ENCODE data around the gene ZNF423.
"Not testable (repeated sequence)": the region's sequence is repeated elsewhere in the genome, so short reads cannot be mapped to it uniquely, and the experiment has no call there.

ZNF423 gene

DNA sequence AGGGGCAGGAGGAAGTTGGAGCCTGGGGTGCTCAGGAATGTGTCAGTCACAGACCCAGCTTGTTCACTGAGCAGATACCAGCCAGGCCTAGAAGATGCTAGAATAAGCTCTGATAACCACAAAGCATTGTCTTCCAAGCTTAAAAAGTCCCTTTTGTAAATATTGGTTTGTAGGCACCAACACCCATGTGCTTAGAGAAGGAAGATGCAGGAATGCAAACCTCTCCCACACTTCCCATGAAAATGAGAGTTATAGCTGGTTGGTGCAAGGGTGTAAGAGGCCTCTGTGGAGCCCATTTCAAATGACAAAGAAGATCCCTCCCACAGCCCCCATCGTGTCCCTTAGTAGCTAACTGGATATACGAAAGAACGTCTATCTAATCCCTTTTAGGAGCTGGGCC is 272.0 kb downstream of the ZNF423 start:
- no peak for DNase-seq (ENCODE audit: low read depth in 3 of 3)

GRCh38 chr16:49581630-49582298 is 274.1 kb downstream of the ZNF423 start:
- DNase-seq (ENCODE audit: low read depth in 3 of 3) = no peak

DNA sequence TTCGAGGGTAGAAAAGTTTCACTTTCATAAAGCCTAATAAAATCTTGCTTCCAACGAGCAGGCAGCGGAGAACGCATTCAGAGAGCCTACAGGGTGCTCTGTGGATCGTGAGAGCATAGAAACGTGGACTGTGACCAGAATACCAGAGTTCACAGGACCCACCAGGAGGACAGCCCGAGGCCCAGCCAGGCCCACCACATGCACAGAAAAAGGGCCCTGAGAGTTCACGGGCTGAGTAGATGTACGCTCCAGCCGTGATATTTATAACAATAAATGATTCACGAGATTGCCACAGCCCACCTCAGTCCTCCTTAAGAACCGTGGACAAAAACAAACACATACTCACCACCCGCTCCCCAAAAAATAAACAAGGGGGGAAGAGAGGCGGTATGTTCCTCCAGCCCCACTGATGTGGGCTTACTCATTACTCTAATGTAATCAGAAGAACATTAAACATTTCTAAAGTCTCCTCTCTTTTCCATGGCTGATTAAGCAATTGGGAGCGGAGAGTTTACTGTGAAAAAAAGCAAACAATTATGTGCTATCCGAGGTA is 275.1 kb downstream of the ZNF423 start:
- no peak for DNase-seq (ENCODE audit: low read depth in 3 of 3)

DNA sequence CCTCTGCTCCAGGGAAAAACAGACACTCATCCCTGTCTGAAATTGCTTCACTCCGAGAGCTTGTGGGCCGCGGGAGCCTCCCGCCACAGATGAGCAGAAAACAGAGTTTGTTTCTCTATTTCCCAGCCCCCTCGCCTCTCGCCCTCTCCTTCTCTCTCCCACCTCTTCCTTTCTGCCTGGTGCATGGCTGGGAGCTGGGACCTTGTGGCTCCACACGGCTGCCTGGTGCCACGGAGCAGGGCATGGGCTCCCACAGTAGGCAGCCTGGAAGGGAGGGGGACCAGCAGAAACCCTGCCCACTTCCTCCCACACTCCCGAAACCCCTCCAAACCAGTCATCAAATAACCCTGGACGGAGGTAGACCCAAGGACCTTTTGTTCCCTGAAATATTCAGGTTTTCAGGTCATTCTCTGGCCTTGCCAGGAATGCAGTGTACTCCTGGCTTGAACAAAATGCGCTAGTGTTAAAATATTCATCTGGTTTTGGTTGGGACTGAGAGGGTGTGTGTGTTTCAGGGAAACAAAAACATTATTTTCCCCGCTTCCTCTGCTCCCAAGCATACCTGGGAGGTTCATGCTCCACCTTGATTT is 277.4 kb downstream of the ZNF423 start:
- no peak for DNase-seq (ENCODE audit: low read depth in 3 of 3)

GRCh38 chr16:49578018-49578417 is 277.9 kb downstream of the ZNF423 start:
- no peak for DNase-seq (ENCODE audit: low read depth in 3 of 3)

GRCh38 chr16:49576941-49577340 is 279.0 kb downstream of the ZNF423 start:
- DNase-seq (ENCODE audit: low read depth in 3 of 3) = no peak

DNA sequence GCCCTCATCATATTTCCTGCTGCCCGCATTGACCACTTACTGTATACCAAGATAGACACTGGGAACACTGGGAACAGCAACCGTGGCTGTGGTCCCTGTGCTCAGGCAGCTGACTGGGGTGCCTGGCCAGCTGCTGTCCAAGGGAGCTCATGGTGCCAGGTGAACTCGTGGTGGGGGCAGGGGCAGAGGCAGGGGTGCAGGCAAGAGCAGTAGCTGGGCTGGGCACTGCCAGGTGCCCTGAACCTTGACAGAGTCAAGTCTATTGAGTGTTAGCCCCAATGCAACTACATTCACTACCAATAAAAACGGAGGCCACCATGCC is 279.8 kb downstream of the ZNF423 start:
- DNase-seq (ENCODE audit: low read depth in 3 of 3) = no peak

DNA sequence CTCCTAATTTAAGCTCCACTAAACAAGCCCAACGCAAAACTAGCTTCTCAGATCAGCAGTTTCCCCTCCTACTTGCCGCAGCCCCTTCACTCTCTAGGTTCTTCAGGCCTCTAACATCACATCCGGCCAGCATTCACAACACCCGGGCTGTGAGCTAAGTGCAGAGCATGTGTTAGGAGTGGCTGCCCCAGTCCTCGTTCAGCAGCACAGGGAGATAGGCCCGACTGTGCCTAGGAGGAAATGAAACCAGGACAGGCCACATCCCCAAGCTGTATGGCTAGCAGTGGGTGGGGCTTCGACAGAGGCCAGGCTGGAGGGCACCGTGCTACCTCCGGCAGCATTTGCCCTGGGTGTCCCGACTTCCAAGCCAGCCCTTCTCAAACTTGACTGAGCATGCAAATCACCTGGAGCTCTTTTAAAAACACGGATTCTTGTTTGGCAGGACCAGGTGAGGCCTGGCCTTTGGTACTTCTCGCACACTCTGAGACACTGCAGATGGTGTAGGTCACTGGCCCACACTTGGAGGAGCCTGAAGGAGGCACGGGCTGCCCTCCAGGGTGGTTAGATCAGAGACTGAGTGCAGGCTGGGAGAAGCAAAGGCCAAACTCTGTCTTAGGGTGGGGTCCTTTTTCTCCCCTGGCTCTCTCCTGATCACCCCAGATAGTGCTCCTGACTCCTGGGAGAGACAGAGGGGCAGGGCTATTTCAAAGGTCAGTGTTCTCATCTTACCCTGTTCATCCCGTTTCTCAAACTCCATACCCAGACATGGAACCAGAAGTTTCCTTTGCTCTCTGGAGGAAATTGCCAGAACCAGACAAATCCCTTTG is 280.4 kb downstream of the ZNF423 start:
- DNase-seq (ENCODE audit: low read depth in 3 of 3) = no peak

- no peak for DNase-seq (ENCODE audit: low read depth in 3 of 3)
Observed at GRCh38 chr16:49574826-49575225, 281.1 kb downstream of the ZNF423 start.

GRCh38 chr16:49567950-49568349 is 288.0 kb downstream of the ZNF423 start:
- no peak for DNase-seq (ENCODE audit: low read depth in 3 of 3)

GRCh38 chr16:49566432-49566831 is 289.5 kb downstream of the ZNF423 start:
- no peak for DNase-seq (ENCODE audit: low read depth in 3 of 3)

- DNase-seq (ENCODE audit: low read depth in 3 of 3) = no peak
Observed at GRCh38 chr16:49564496-49565229, 291.2 kb downstream of the ZNF423 start.

- DNase-seq (ENCODE audit: low read depth in 3 of 3) = no peak
Observed at GRCh38 chr16:49563666-49564065, 292.2 kb downstream of the ZNF423 start.

- not testable (repeated sequence) for DNase-seq (ENCODE audit: low read depth in 3 of 3)
Observed at GRCh38 chr16:49562894-49563293, 293.0 kb downstream of the ZNF423 start.

DNA sequence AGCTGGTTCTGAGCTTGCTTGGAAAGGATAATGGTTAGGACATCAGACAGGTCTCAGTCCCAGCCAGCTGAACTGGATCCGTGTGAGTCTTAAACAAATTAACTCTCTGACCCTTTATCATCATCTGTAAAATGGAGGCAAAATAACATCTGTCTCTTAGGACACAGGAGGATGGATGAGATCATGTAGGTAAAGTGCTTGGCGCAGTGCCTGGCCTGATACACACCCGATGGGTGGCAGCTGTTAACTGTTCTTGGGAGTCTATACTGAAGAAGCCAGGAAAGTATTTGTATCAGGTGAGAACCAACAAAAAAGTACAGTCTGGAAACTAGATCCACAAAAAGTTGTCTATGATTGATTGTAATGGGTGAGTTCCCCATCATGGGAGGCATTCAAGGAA is 293.7 kb downstream of the ZNF423 start:
- no peak for DNase-seq (ENCODE audit: low read depth in 3 of 3)

DNA sequence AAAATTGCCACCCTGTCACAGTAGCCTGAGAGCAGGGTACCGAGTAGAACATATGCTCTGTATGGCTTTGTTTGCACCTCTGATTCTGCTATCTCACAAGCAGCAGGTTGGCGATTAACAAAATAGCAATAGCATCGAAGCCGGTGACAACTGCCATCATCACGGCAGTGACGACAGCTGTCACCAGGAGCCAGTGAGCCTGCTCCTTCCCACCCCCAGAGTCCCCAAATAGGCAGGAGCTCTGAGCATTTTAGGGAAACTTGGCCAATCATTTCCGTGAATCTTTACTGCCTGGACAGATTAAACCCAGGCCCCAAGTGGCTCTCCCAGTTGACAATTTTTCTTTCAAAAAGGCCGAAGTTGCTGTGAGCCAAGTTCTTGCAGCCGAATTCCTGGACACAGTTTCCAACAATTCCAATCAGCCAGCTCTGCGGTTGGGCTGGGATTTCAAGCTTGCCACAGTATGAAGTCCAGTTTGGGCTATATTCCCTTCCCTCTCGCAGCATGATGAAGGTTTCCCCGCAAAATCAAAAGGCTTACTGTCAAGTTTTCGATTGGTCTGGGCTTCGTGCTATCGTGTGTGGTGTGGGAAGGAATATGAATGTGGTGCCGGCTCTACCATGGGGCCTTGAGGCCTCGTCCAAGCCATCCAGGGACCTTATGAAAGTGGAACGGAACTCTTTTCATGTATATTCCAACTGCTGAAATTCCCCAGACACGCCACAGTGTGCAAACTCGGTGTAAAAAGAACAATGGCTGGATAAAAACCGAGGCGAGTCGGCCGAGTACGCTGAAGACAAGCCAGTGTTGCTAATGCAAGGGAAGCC is 295.7 kb downstream of the ZNF423 start:
- DNase-seq (ENCODE audit: low read depth in 3 of 3) = no peak

DNA sequence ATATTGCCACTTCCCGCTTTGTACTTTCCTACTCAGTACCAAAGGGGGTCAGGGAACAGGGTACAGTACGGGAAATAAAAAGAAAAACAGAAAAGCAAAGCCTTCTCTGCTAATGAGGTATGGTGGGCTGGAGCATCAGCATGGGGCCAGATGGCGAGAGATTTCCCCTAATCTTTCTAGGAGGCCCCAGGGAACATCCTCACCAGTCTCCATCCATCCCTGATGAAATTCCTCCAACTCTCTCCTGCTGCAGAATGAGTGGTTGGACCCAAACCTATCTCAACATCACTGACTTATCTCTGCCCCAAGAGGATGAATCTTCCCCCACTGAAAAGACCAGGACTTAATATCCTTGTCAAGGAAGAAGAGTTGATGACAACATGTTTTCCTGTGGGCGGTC is 296.7 kb downstream of the ZNF423 start:
- no peak for DNase-seq (ENCODE audit: low read depth in 3 of 3)

GRCh38 chr16:49558451-49558850 is 297.5 kb downstream of the ZNF423 start:
- no peak for DNase-seq (ENCODE audit: low read depth in 3 of 3)

- DNase-seq (ENCODE audit: low read depth in 3 of 3) = no peak
Observed at GRCh38 chr16:49556606-49557446, 299.1 kb downstream of the ZNF423 start.

- DNase-seq (ENCODE audit: low read depth in 3 of 3) = no peak
Observed at GRCh38 chr16:49556249-49556605, 299.7 kb downstream of the ZNF423 start.
